Lung (tissue), 12 donors: ENCODE data around the gene NASP. TPM values are rescaled to one million over a fixed set of nuclear protein-coding genes. Genes with fewer than 3 reads are reported as not detected.

ENCODE experiments used
- ATAC-seq: fragments of 200-7000 bp; cut with Tn5 transposase; one replicate; pipeline ENCODE4 v1.9.1; 2020; ENCODE audit warnings: moderate number of reproducible peaks; ENCODE audit not compliant: insufficient read depth, low FRiP score
- DNase-seq, 3 donors: peaks; one replicate each; pipeline ENCODE4 v3.0.0-alpha.2; 2013 to 2017
- H3K27ac ChIP-seq, 2 donors: one replicate each; pipeline ENCODE4 v1.5.1; 2013; ENCODE audit warnings: mild to moderate bottlenecking in 2 of 2, moderate library complexity in 2 of 2, control low read depth in 1 of 2, inconsistent platforms in 1 of 2, low read depth in 1 of 2, low read length in 1 of 2
- H3K27me3 ChIP-seq, 3 donors: one replicate each; pipeline ENCODE4 v1.5.1; 2013; ENCODE audit warnings: low read length in 2 of 3; ENCODE audit not compliant: control insufficient read depth in 3 of 3, insufficient read depth in 3 of 3
- H3K36me3 ChIP-seq, 4 donors: one replicate each; pipeline ENCODE4 v1.5.1; 2013; ENCODE audit warnings: low read length in 4 of 4, mild to moderate bottlenecking in 1 of 4, moderate library complexity in 1 of 4; ENCODE audit not compliant: control insufficient read depth in 4 of 4, insufficient read depth in 4 of 4
- H3K4me1 ChIP-seq, 5 donors: one replicate each; pipeline ENCODE4 v1.5.1; 2013; ENCODE audit warnings: low read length in 5 of 5, mild to moderate bottlenecking in 2 of 5, moderate library complexity in 1 of 5; ENCODE audit not compliant: control insufficient read depth in 5 of 5, insufficient read depth in 5 of 5
- H3K4me3 ChIP-seq: one replicate; pipeline ENCODE4 v1.5.1; 2013; ENCODE audit warnings: mild to moderate bottlenecking, control low read depth, moderate library complexity
- H3K9ac ChIP-seq, 2 donors: one replicate each; pipeline ENCODE4 v1.5.1; 2013; ENCODE audit warnings: low read length in 2 of 2, control low read depth in 1 of 2; ENCODE audit not compliant: insufficient read depth in 1 of 2
- H3K9me3 ChIP-seq, 4 donors: one replicate each; pipeline ENCODE4 v1.5.1; 2013; ENCODE audit warnings: low read length in 3 of 4, mild to moderate bottlenecking in 1 of 4, moderate library complexity in 1 of 4; ENCODE audit not compliant: control insufficient read depth in 4 of 4, insufficient read depth in 3 of 4
- CTCF ChIP-seq: IDR thresholded peaks from 2 replicates; pipeline ENCODE4 v1.5.1; 2012; ENCODE audit warnings: mild to moderate bottlenecking; ENCODE audit errors: control extremely low read depth, extremely low read depth
- WGBS, 2 donors: extraction: QIAGEN DNeasy Blood & Tissue Kit; methylation state at CpG; one replicate each; pipeline ENCODE4 v1.1.7; 2013; 5-methylcytosine and 5-hydroxymethylcytosine counted together
- polyA plus RNA-seq, 2 donors: library from polyadenylated mRNA; stranded (reverse); fragments of 200-250 nt; gene quantifications; one replicate each; pipeline ENCODE4 v1.2.1, GENCODE V29; 2013
- total RNA-seq, 2 donors: library from RNA; depleted of rRNA in 1 of 2; stranded (reverse); fragments of >200 nt in 1 of 2; gene quantifications; one replicate each; pipeline ENCODE4 v1.2.1, GENCODE V29; 2014 to 2021
- donor health status: control.
- donor health status: control.
- donor health status: Bipolar disorder and iron deficiency.
- donor health status: healthy.
- donor health status: DM: yes; HTN: yes; CAD: no.

The NASP gene
- total and polyA plus RNA-seq, 4 donors, result 56.8 to 110 (median 89.4) TPM

- ATAC-seq, result no peak
- Histone ChIP-seq H3K4me1 (no peaks in the 10 kb centered on the region), H3K27ac (no peak overlapping the region), H3K27me3 (no peaks in the 10 kb centered on the region), H3K36me3 (peaks cover 31 to 45% (median 33%) of the 10 kb centered on the region in 4 donors), H3K9ac (no peak overlapping the region), H3K4me3 (no peak overlapping the region), H3K9me3 (no peaks in the 10 kb centered on the region)
- whole genome bisulfite sequencing, 2 donors, result 95 to 96% methylated on average over 3 of the region's 3 CpGs
- no peak for TF ChIP-seq CTCF
- DNase-seq, result no peak
These were observed 72.9 kb downstream of the NASP start for GRCh38 chr1:45656573-45657226.

GRCh38 chr1:45658171-45658570 is 74.3 kb downstream of the NASP start:
- TF ChIP-seq CTCF, result no peak
- Histone ChIP-seq H3K36me3 (peaks cover 25 to 42% (median 31%) of the 10 kb centered on the region in 4 donors), H3K9ac (no peak overlapping the region), H3K27me3 (no peaks in the 10 kb centered on the region), H3K27ac (no peak overlapping the region), H3K9me3 (no peaks in the 10 kb centered on the region), H3K4me1 (no peaks in the 10 kb centered on the region), H3K4me3 (no peak overlapping the region)
- DNase-seq (no peak), ATAC-seq (no peak)
- 81 to 89% methylated on average over 2 of the region's 2 CpGs for WGBS, 2 donors

- no peak for DNase-seq
- H3K36me3 ChIP-seq, result peaks cover 23 to 39% (median 27%) of the 10 kb centered on the region in 4 donors
- no peak overlapping the region for H3K27ac ChIP-seq
- no peak for TF ChIP-seq CTCF
- no peak overlapping the region for H3K9ac ChIP-seq
- no peaks in the 10 kb centered on the region for H3K4me1 ChIP-seq
- no peak for ATAC-seq
- H3K4me3 ChIP-seq, result no peak overlapping the region
- no peaks in the 10 kb centered on the region for H3K27me3 ChIP-seq
- H3K9me3 ChIP-seq, result no peaks in the 10 kb centered on the region
- 97 to 98% methylated on average over 2 of the region's 2 CpGs for WGBS, 2 donors
These were observed 75.4 kb downstream of the NASP start for GRCh38 chr1:45659222-45659621.

- Histone ChIP-seq H3K27ac (no peak overlapping the region), H3K27me3 (no peaks in the 10 kb centered on the region), H3K9ac (no peak overlapping the region), H3K4me1 (no peaks in the 10 kb centered on the region), H3K9me3 (no peaks in the 10 kb centered on the region), H3K4me3 (no peak overlapping the region), H3K36me3 (peaks cover 12 to 30% (median 20%) of the 10 kb centered on the region in 4 donors)
- 55 to 60% methylated on average over 2 of the region's 2 CpGs for WGBS, 2 donors
- TF ChIP-seq CTCF, result no peak
- no peak for ATAC-seq
- no peak for DNase-seq
These were observed 76.5 kb downstream of the NASP start for GRCh38 chr1:45660336-45660735.
